Neural progenitor cell (in vitro differentiated cells): ENCODE data around the gene JAG1.

Experiments
- EZH2phosphoT487 ChIP-seq: fragments of 200-600 bp; sonication (generic); IDR thresholded peaks from 2 replicates; pipeline ENCODE4 v1.6.1; 2017; ENCODE audit warnings: antibody characterized with exemption
- TF ChIP-seq, protein P1 (sequence below): fragments of 200-600 bp; sonication (generic); IDR thresholded peaks from 2 replicates; pipeline ENCODE4 v1.5.1; 2017; ENCODE audit warnings: antibody characterized with exemption, mild to moderate bottlenecking

- TF ChIP-seq, protein P1, sequence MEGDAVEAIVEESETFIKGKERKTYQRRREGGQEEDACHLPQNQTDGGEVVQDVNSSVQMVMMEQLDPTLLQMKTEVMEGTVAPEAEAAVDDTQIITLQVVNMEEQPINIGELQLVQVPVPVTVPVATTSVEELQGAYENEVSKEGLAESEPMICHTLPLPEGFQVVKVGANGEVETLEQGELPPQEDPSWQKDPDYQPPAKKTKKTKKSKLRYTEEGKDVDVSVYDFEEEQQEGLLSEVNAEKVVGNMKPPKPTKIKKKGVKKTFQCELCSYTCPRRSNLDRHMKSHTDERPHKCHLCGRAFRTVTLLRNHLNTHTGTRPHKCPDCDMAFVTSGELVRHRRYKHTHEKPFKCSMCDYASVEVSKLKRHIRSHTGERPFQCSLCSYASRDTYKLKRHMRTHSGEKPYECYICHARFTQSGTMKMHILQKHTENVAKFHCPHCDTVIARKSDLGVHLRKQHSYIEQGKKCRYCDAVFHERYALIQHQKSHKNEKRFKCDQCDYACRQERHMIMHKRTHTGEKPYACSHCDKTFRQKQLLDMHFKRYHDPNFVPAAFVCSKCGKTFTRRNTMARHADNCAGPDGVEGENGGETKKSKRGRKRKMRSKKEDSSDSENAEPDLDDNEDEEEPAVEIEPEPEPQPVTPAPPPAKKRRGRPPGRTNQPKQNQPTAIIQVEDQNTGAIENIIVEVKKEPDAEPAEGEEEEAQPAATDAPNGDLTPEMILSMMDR = no peak
- TF ChIP-seq EZH2phosphoT487 = no peak
These were observed 40.9 kb downstream of the JAG1 start for GRCh38 chr20:10632721-10633509.
